ENCODE results near the gene PLEKHG3. TPM values are rescaled to one million over a fixed set of nuclear protein-coding genes. Genes with fewer than 3 reads are reported as not detected.

Gene PLEKHG3
- total RNA-seq, 1 donor from 2014 or later = 10.1 TPM

DNA sequence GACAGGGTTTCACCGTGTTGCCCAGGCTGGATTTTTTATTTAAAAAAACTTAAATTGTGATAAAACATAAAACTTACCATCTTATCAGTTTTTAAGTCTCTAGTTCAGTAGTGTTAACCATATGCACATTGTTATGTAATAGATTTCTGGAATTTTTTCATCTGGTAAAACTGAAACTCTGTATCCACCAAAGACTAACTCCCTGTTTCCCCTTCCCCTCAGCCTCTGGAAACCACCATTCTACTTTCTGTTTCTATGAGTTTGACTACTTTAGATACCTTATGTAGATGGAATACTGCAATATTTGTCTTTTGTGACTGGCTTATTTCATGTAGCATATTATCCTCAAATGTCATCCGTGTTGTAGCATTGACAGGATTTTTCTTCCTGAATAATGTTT lies 12.8 kb upstream of the PLEKHG3 start:
- no peak for DNase-seq
- H3K4me1 Mint-ChIP-seq (ENCODE audit: low read depth, unreplicated experiment) = no peaks in the 10 kb centered on the region
- H3K36me3 Mint-ChIP-seq (ENCODE audit: unreplicated experiment) = no peaks in the 10 kb centered on the region
- H3K27ac Mint-ChIP-seq (ENCODE audit: unreplicated experiment) = no peak overlapping the region
- H3K9me3 Mint-ChIP-seq (ENCODE audit: unreplicated experiment) = peaks cover 1% of the 10 kb centered on the region
- H3K27me3 Mint-ChIP-seq (ENCODE audit: unreplicated experiment) = peaks cover 2% of the 10 kb centered on the region
- TF ChIP-seq, protein P1, sequence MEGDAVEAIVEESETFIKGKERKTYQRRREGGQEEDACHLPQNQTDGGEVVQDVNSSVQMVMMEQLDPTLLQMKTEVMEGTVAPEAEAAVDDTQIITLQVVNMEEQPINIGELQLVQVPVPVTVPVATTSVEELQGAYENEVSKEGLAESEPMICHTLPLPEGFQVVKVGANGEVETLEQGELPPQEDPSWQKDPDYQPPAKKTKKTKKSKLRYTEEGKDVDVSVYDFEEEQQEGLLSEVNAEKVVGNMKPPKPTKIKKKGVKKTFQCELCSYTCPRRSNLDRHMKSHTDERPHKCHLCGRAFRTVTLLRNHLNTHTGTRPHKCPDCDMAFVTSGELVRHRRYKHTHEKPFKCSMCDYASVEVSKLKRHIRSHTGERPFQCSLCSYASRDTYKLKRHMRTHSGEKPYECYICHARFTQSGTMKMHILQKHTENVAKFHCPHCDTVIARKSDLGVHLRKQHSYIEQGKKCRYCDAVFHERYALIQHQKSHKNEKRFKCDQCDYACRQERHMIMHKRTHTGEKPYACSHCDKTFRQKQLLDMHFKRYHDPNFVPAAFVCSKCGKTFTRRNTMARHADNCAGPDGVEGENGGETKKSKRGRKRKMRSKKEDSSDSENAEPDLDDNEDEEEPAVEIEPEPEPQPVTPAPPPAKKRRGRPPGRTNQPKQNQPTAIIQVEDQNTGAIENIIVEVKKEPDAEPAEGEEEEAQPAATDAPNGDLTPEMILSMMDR (IDR thresholded peaks at IDR 0.05; ENCODE audit: partially characterized antibody, unreplicated experiment) = no peak
- no peak overlapping the region for H3K4me3 Mint-ChIP-seq (ENCODE audit: unreplicated experiment)

DNA sequence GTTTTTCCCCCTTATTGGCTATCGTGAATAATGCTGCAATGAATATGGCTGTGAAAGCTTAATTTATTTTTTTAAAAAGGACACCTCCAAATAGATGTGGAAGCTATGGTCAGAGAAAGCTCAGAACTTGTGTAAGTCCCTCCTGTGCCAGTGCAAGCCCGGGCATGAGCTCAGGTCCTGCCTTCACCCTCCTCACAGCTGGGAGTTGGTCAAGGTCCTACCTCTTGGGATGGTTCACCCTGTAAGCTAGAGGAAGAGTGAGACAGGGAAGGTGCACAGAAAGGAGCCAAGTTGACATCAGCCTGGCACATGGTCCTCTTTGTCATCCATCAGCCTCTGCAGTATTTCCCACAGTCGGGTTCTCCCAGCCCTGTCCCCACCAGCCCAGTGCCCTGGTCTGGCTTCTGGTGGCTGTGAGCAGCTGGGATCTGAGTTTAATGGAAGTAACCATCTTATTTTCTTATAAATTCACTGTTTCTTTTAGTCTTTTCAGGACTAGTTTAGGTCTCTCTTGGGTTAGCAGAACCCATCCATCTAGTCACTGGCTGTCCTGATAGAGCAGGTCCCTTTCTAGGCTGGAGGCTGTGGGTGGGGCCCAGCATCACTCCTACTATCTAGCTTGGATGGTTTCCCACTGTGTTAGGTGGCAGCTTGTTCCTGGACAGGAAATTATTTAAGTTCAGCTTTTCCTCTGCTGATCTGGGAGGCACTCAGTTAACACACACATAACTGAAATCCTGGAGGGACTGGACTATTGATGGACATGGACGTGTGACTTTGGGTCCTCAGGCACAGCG lies 11.8 kb upstream of the PLEKHG3 start:
- Mint-ChIP-seq H3K4me1 (ENCODE audit: low read depth, unreplicated experiment) (no peaks in the 10 kb centered on the region), H3K36me3 (ENCODE audit: unreplicated experiment) (no peaks in the 10 kb centered on the region), H3K9me3 (ENCODE audit: unreplicated experiment) (peaks cover 1% of the 10 kb centered on the region), H3K27ac (ENCODE audit: unreplicated experiment) (no peak overlapping the region), H3K4me3 (ENCODE audit: unreplicated experiment) (no peak overlapping the region), H3K27me3 (ENCODE audit: unreplicated experiment) (peaks cover 2% of the 10 kb centered on the region)
- no peak for DNase-seq
- TF ChIP-seq, protein P1 (IDR thresholded peaks at IDR 0.05; ENCODE audit: partially characterized antibody, unreplicated experiment) = no peak

DNA sequence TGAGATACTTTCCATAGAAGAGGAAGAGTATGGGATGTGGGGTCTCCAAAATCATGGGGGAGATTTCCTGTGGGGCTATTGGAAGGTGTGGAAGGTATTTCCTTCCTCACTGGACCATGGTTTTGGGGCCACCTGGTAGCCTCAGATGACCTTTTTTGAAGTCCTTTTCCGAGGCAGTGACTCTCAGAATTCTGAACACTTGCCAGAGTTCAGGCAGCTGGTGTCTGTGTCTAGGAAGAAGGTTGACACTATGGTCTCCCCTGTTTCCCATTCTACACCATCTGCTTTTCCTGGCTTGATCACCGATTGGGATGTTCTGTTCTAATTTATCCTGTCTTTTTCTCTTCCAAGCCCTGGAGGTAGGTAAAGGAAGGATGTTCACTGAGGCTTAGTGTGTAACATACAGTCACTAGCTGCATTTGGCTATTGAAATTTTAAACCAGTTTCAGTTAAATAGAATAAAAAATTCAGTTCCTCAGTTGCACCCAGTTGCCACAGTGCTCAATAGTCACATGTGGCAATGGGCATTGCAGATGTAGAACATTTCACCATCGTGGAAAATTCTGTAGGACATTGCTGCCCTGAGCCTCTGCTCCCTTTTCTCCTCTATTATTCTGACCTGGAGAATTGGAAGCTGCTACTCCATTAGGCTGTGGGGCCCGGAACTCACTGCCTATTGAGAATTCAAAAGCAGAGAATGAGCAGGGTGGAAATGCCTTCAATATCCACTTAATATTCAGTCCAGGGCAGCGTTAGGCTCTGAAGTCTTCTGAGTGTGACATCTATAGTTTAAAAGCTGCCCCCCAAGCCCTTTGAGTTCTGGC lies 11.0 kb upstream of the PLEKHG3 start:
- Mint-ChIP-seq H3K4me3 (ENCODE audit: unreplicated experiment) (no peak overlapping the region), H3K27me3 (ENCODE audit: unreplicated experiment) (peaks cover 4% of the 10 kb centered on the region), H3K27ac (ENCODE audit: unreplicated experiment) (no peak overlapping the region), H3K36me3 (ENCODE audit: unreplicated experiment) (no peaks in the 10 kb centered on the region), H3K4me1 (ENCODE audit: low read depth, unreplicated experiment) (no peaks in the 10 kb centered on the region), H3K9me3 (ENCODE audit: unreplicated experiment) (peaks cover 1% of the 10 kb centered on the region)
- TF ChIP-seq, protein P1 (IDR thresholded peaks at IDR 0.05; ENCODE audit: partially characterized antibody, unreplicated experiment) = no peak
- DNase-seq = no peak

DNA sequence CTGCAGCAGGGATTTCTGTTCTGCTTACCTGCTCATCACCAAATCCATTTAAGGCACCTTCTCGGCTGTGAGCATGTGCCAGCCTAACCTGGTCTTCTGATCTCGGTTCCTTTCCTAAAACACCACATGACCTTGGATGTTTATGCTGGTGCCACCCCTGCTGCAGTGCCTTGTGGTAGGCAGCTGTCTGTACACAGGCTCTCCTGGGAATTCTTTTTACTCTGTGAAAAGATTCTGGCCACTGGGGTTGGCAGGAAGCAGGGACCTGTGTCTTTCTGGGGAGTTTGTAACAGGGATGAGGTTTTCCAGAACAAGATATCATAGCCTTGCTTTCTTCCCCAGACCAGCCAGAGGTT lies 10.4 kb upstream of the PLEKHG3 start:
- H3K9me3 Mint-ChIP-seq (ENCODE audit: unreplicated experiment) = peaks cover 1% of the 10 kb centered on the region
- H3K4me3 Mint-ChIP-seq (ENCODE audit: unreplicated experiment) = no peak overlapping the region
- H3K27ac Mint-ChIP-seq (ENCODE audit: unreplicated experiment) = no peak overlapping the region
- H3K27me3 Mint-ChIP-seq (ENCODE audit: unreplicated experiment) = peaks cover 4% of the 10 kb centered on the region
- no peaks in the 10 kb centered on the region for H3K36me3 Mint-ChIP-seq (ENCODE audit: unreplicated experiment)
- TF ChIP-seq, protein P1 (IDR thresholded peaks at IDR 0.05; ENCODE audit: partially characterized antibody, unreplicated experiment) = no peak
- no peak for DNase-seq
- no peaks in the 10 kb centered on the region for H3K4me1 Mint-ChIP-seq (ENCODE audit: low read depth, unreplicated experiment)

DNA sequence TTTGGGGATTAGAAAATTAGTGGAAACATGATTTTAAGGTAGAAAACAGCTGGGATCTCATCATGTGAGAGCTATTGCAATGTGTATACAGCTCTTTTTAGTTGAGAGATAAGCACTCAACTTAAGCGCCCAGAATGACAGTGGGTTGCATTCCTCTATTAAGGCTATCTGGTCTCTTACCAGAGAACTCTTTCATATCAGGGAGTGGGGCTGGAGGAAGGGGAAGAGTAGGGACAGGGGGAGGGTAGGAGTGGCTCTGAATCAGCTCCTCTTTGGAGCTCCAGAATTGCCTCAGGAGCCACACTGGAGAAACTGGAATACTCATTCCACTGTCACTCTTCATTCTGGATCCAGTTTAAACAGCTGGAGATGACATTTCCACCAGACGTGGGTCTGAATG lies 9.2 kb upstream of the PLEKHG3 start:
- H3K9me3 Mint-ChIP-seq (ENCODE audit: unreplicated experiment) = peaks cover 1% of the 10 kb centered on the region
- H3K36me3 Mint-ChIP-seq (ENCODE audit: unreplicated experiment) = no peaks in the 10 kb centered on the region
- H3K4me3 Mint-ChIP-seq (ENCODE audit: unreplicated experiment) = no peak overlapping the region
- peaks cover 4% of the 10 kb centered on the region for H3K27me3 Mint-ChIP-seq (ENCODE audit: unreplicated experiment)
- no peak for DNase-seq
- no peak overlapping the region for H3K27ac Mint-ChIP-seq (ENCODE audit: unreplicated experiment)
- H3K4me1 Mint-ChIP-seq (ENCODE audit: low read depth, unreplicated experiment) = no peaks in the 10 kb centered on the region
- TF ChIP-seq, protein P1 (IDR thresholded peaks at IDR 0.05; ENCODE audit: partially characterized antibody, unreplicated experiment) = no peak
